Activated CD4-positive, alpha-beta memory T cell treated with anti-CD3 and anti-CD28 coated beads for 36 hours (primary cell): Measurements from ENCODE around the gene GAS2L1. TPM values are rescaled to one million over a fixed set of nuclear protein-coding genes. Genes with fewer than 3 reads are reported as not detected.
"Not testable (repeated sequence)": the region's sequence is repeated elsewhere in the genome, so short reads cannot be mapped to it uniquely, and the experiment has no call there.

ENCODE experiments used
- CTCF ChIA-PET: fragments of 350-600 bp; sonication (Branson Sonifier 250); formaldehyde crosslinking; loops from one replicate; lab custom pipeline; 2021; ENCODE audit warnings: antibody characterized with exemption, inconsistent platforms; lab: Charles Lee
- POLR2A ChIA-PET: fragments of 350-600 bp; sonication (Branson Sonifier 250); formaldehyde crosslinking; loops from one replicate; lab custom pipeline; 2021; ENCODE audit warnings: antibody characterized with exemption; lab: Charles Lee
- DNase-seq: peaks from one replicate; pipeline ENCODE4 v3.0.0-alpha.2; 2020
- H3K27ac Mint-ChIP-seq: one replicate; pipeline ENCODE4 v1.8.0; 2021; ENCODE audit warnings: mixed read lengths
- H3K27me3 Mint-ChIP-seq: one replicate; pipeline ENCODE4 v1.8.0; 2021; ENCODE audit warnings: mixed read lengths
- H3K36me3 Mint-ChIP-seq: one replicate; pipeline ENCODE4 v1.8.0; 2021; ENCODE audit warnings: mixed read lengths
- H3K4me1 Mint-ChIP-seq: one replicate; pipeline ENCODE4 v1.8.0; 2021; ENCODE audit warnings: low read depth, mixed read lengths
- H3K4me3 Mint-ChIP-seq: one replicate; pipeline ENCODE4 v1.8.0; 2021; ENCODE audit warnings: mild to moderate bottlenecking, mixed read lengths
- H3K9me3 Mint-ChIP-seq: one replicate; pipeline ENCODE4 v1.8.0; 2021; ENCODE audit warnings: mixed read lengths
- intact Hi-C: fragments of 100-400 bp; cut with micrococcal nuclease; formaldehyde crosslinking; loops from one replicate; pipeline ENCODE4 v1.15.1; 2023
- total RNA-seq, 2 experiments: library from RNA; stranded (reverse); gene quantifications; one replicate each; pipeline ENCODE4 v1.2.3, GENCODE V29; 2021

Gene GAS2L1
- total RNA-seq, 2 experiments from 2014 or later, result 1.3 to 1.4 TPM

DNA sequence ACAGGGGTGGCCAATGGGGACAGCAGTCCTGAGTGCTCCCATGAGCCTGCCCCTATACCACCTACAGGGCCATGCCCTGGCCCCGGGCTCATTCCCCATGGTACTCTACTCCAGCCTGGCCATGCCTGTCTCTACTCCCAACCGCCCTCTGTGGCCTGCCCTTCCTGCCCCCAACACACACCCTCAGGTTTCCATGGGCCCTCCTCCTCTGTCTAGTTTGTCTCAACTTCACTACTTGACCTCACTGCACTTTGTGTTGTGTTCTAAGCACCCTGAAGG is 35.3 kb downstream of the GAS2L1 start:
- intact Hi-C loops, result no loop called here
- H3K27ac Mint-ChIP-seq, result no peak overlapping the region

DNA sequence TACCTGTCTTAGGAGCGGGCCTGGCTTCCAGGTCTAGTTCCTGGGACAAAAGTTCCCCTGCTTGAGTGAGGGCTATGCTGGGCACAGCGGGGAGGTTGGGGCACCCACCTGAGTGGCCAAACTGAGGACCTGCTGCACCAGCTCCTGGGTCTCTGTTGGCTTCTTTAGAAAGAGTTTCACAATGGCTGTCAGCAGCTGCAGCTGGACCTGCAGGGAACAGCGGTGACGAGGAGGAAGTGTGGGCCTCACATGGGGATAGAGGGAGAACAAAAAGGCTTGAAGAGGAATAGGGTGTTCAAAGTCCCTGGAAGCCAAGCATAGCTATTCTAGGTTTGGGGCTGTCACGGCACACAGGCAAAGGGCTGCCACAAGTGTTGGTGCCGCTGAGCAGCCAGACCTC is 35.7 kb downstream of the GAS2L1 start:
- no peaks in the 10 kb centered on the region for H3K27me3 Mint-ChIP-seq
- DNase-seq, result no peak
- intact Hi-C loops, result no loop called here
- no peak overlapping the region for H3K4me3 Mint-ChIP-seq
- no peaks in the 10 kb centered on the region for H3K9me3 Mint-ChIP-seq
- CTCF ChIA-PET, result no interaction called here
- H3K27ac Mint-ChIP-seq, result no peak overlapping the region
- peaks cover 40% of the 10 kb centered on the region for H3K36me3 Mint-ChIP-seq
- POLR2A ChIA-PET, result no interaction called here
- no peaks in the 10 kb centered on the region for H3K4me1 Mint-ChIP-seq

More for the DNA sequence above, 35.3 kb downstream of the GAS2L1 start:
- CTCF ChIA-PET, result no interaction called here
- Mint-ChIP-seq H3K36me3 (peaks cover 38% of the 10 kb centered on the region), H3K27me3 (no peaks in the 10 kb centered on the region), H3K4me1 (no peaks in the 10 kb centered on the region), H3K4me3 (no peak overlapping the region), H3K9me3 (no peaks in the 10 kb centered on the region)
- no peak for DNase-seq
- POLR2A ChIA-PET, result no interaction called here

DNA sequence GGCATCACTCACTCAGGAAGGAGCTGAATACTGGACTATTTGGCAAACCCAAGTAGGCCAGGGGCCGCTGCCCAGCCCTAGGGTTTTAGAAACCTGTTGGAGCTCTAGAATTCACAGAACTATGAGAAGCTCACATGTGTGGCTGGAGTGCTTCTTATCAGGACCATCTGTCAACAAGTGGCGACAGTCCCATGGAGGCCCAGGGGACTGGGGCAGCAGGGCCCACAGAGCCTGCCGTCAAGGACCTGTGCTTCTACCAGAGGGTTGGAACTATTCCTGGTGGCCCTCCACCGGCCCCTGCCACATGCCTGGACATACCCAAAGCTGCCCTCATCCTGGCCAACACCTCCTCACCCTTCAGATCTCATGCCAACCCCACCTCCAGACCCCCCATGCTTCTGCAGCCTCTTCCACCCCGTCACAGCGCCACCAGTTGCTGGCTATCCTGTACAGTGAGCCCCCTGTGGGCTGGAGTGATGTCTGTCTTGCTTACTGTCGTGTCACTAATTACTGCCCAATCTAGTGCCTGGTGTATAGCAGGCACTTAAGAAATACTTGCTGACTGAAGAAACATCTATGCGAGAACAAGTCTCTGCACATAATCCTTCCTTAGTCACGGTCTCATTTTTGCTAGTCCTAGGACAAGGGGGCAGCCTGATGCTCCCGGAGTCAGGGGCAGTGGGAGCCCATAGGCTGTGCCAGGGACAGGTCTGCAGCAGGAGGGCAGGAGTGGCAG is 36.3 kb downstream of the GAS2L1 start:
- intact Hi-C loops, result no loop called here
- Mint-ChIP-seq H3K36me3 (peaks cover 45% of the 10 kb centered on the region), H3K27ac (no peak overlapping the region), H3K9me3 (no peaks in the 10 kb centered on the region), H3K27me3 (no peaks in the 10 kb centered on the region), H3K4me1 (no peaks in the 10 kb centered on the region), H3K4me3 (no peak overlapping the region)
- ChIA-PET CTCF (no interaction called here), POLR2A (no interaction called here)
- no peak for DNase-seq

DNA sequence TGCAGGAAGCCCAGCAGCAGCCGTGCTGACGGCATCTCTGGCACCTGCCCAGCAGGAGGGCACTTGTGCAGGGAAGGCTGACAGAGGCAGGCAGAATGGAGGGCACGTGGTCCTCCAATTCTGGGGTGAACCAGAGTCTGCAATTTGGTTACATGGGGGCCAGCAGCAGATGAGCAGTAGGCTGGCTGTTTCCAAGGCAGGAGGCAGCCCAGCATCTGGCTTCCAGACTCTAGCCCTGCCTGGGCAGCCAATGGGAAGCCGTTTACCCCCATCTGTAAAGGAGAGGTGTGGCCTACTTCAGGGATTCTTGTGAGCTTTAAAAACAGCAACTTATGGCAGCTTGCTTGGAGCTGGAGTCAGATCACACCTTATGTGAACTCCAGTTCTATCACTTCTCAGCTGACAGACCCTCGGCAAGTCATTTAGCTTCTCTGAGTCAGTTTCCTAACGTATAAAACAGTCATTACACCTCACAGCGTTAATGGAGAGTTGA is 36.9 kb downstream of the GAS2L1 start:
- Mint-ChIP-seq H3K36me3 (peaks cover 44% of the 10 kb centered on the region), H3K4me3 (no peak overlapping the region), H3K9me3 (no peaks in the 10 kb centered on the region), H3K4me1 (no peaks in the 10 kb centered on the region), H3K27me3 (no peaks in the 10 kb centered on the region), H3K27ac (no peak overlapping the region)
- intact Hi-C loops, result no loop called here
- CTCF ChIA-PET, result no interaction called here
- DNase-seq, result peak; percentile 20
- POLR2A ChIA-PET, result no interaction called here

DNA sequence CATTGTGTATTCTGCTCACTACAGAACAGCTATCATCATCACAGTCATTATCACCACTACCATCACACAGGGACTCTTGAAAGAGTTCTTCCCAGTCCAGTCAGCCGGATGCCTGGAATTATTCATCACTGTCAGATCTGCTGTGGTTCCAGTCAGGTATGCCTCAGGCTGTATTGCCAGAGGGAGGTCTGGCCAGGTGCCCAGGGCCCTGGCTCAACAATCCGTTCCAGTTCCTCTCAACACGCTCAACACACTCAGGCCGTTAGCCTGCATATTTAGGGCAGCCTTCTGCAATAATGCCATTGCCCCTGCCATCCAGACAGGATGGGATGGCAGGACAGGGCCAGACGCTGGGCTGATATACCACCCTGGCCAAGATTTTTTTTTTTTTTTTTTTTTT is 37.7 kb downstream of the GAS2L1 start:
- H3K4me1 Mint-ChIP-seq, result no peaks in the 10 kb centered on the region
- ChIA-PET CTCF (no interaction called here), POLR2A (no interaction called here)
- no peaks in the 10 kb centered on the region for H3K27me3 Mint-ChIP-seq
- H3K27ac Mint-ChIP-seq, result no peak overlapping the region
- intact Hi-C loops, result no loop called here
- H3K9me3 Mint-ChIP-seq, result no peaks in the 10 kb centered on the region
- H3K36me3 Mint-ChIP-seq, result peaks cover 46% of the 10 kb centered on the region
- H3K4me3 Mint-ChIP-seq, result no peak overlapping the region
- no peak for DNase-seq

DNA sequence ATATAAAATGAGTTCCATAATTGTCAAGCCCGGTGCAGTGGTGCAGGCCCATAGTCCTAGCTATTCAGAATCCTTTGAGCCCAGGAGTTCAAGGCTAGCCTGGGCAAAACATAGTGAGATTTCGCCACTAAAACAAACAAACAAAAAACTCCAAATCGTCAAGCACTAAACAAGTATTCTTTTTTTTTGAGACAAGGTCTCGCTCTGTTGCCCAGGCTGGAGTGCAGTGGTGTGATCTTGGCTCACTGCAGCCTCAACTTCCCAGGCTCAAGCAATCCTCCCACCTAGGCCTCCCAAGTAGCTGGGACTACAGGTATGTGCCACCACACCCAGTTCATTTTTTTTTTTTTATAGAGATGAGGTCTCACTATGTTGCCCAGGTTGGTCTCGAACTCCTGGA is 38.4 kb downstream of the GAS2L1 start:
- intact Hi-C loops, POLR2A ChIA-PET, H3K9me3 Mint-ChIP-seq, H3K4me3 Mint-ChIP-seq, H3K4me1 Mint-ChIP-seq, H3K27ac Mint-ChIP-seq, DNase-seq, H3K27me3 Mint-ChIP-seq, CTCF ChIA-PET: not testable (repeated sequence)
- H3K36me3 Mint-ChIP-seq, result peaks cover 42% of the 10 kb centered on the region

DNA sequence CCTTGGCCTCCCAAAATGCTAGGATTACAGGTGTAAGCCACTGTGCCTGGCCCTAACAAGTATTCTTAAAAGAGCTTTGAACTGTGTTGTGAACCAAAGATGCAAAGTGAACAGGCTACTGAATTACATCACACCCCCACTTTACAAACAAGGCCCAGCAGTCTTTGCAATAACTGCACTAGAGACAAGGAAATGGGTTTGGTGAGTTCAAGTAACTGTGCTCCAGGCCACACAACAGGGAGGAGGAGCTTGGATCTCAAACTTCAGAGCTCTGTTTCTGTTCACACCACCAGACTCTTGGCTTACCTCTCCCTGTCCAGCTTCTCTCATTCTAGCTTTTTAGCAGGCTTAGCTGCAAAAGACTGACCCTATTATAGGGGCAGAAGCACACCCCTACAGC is 39.5 kb downstream of the GAS2L1 start:
- H3K4me1 Mint-ChIP-seq, result no peaks in the 10 kb centered on the region
- no peak overlapping the region for H3K27ac Mint-ChIP-seq
- CTCF ChIA-PET, result no interaction called here
- no peaks in the 10 kb centered on the region for H3K27me3 Mint-ChIP-seq
- POLR2A ChIA-PET, result no interaction called here
- H3K36me3 Mint-ChIP-seq, result peaks cover 45% of the 10 kb centered on the region
- no peak overlapping the region for H3K4me3 Mint-ChIP-seq
- no peaks in the 10 kb centered on the region for H3K9me3 Mint-ChIP-seq
- DNase-seq, result no peak
- intact Hi-C loops, result no loop called here

DNA sequence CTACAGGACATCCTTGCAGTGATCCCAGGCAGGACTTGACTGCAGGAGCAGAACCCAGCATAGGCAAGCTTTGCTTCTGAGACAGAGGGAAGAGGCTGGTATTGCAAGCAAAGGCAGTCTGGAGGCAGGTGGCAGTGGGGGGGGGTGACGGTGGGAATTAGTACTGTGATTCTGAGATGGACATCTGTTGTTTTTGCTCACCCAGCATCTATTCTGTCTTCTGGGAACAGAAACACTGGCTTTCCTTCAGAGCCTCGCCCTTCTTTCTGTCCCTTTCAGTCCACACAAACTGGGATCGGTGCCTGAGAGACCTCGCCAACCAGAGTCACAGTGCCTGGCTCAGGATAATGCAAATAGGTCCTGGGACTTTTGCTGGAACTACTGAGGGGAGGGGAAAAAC is 40.2 kb downstream of the GAS2L1 start:
- no peaks in the 10 kb centered on the region for H3K4me1 Mint-ChIP-seq

DNA sequence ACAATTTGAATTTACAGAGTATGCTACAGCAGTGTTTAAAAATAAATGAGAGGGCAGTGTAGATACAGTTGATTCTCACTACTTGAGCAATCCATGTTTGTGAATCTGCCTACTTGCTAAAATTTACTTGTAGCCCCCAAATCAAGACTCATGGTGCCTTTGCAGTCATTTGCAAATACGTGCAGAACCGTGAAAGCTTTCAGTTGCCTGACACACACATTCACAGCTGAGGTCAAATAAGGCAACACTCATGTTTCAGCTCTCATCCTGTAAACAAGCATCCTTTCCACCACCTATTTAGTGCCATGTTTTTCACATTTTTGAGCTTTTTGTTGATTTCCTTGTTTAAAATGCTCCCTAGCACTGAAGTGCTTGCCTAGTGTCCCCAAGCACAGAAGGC is 41.6 kb downstream of the GAS2L1 start:
- Mint-ChIP-seq H3K27ac (no peak overlapping the region), H3K4me3 (no peak overlapping the region), H3K36me3 (peaks cover 54% of the 10 kb centered on the region), H3K4me1 (no peaks in the 10 kb centered on the region), H3K9me3 (no peaks in the 10 kb centered on the region), H3K27me3 (no peaks in the 10 kb centered on the region)
- intact Hi-C loops, result no loop called here
- POLR2A ChIA-PET, result no interaction called here
- DNase-seq, result no peak
- CTCF ChIA-PET, result no interaction called here

More for the DNA sequence above, 40.2 kb downstream of the GAS2L1 start:
- Mint-ChIP-seq H3K27me3 (no peaks in the 10 kb centered on the region), H3K9me3 (no peaks in the 10 kb centered on the region), H3K36me3 (peaks cover 51% of the 10 kb centered on the region), H3K4me3 (no peak overlapping the region), H3K27ac (no peak overlapping the region)
- DNase-seq, result no peak
- ChIA-PET POLR2A (no interaction called here), CTCF (no interaction called here)
- intact Hi-C loops, result no loop called here

DNA sequence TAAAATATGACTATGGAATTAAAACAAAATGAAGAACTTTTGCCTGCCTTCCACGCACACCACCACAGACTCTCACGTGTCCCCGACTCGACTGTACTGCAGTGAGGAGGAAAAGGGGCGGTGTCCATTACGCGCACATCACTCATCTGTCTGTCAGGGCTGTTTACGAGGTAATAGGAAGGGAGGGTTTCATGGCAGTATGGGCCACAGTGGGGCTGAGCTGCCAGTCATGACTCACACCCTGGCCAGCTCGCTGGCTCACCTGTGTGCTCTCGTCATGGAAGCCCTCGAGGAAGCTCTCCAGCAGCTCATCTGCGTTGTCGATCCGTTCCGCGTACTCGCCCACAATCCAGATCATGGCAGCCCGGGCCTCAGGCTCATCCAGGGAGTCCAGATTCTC is 42.5 kb downstream of the GAS2L1 start:
- Mint-ChIP-seq H3K4me1 (no peaks in the 10 kb centered on the region), H3K27ac (no peak overlapping the region), H3K36me3 (peaks cover 56% of the 10 kb centered on the region), H3K4me3 (no peak overlapping the region), H3K27me3 (no peaks in the 10 kb centered on the region), H3K9me3 (no peaks in the 10 kb centered on the region)
- ChIA-PET POLR2A (no interaction called here), CTCF (no interaction called here)
- no peak for DNase-seq
- intact Hi-C loops, result no loop called here

DNA sequence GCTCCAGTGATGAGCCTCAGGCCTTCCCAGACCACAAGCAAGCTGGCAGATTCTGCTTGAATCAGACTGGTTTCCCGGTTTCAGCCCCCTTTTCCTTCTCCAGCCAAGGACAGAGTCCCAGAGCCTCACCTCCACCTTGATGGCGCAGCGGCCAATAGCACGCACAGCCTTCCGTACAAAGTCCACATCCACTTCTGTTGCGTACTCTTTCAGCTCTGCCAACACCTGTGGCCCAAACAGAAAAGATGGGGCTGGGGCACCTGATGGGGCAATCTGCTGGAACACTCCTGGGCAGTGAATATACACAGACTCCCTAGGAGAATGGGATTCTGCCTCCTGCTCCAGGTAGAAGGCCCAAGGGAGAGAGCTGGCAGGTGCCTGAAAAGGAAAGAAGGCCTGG is 44.6 kb downstream of the GAS2L1 start:
- Mint-ChIP-seq H3K9me3 (no peaks in the 10 kb centered on the region), H3K4me1 (no peaks in the 10 kb centered on the region), H3K4me3 (no peak overlapping the region), H3K27me3 (no peaks in the 10 kb centered on the region), H3K36me3 (peaks cover 61% of the 10 kb centered on the region), H3K27ac (no peak overlapping the region)
- CTCF ChIA-PET, result no interaction called here
- POLR2A ChIA-PET, result no interaction called here
- no peak for DNase-seq
- intact Hi-C loops, result no loop called here

DNA sequence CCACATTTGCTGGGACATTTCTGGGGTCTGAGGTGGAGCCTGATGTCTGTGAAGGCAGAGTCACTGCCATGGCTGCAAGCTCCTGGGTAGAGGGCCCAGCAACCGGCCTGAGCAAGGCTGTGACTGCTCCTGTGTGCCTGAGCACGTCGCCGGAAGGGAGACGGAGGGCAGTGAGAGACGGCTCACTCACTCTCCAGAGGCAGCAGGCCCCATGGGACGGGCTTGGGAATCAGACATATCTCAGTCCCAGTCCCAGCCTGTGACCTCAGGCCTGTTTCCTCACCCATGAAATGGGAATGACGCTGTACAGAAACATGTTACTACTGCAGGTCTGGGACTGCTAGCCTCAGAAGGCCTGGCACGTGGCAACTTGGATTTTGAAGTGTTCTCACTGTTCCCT is 45.4 kb downstream of the GAS2L1 start:
- Mint-ChIP-seq H3K4me1 (no peaks in the 10 kb centered on the region), H3K9me3 (no peaks in the 10 kb centered on the region), H3K27ac (no peak overlapping the region), H3K4me3 (no peak overlapping the region), H3K27me3 (no peaks in the 10 kb centered on the region), H3K36me3 (peaks cover 53% of the 10 kb centered on the region)
- ChIA-PET POLR2A (no interaction called here), CTCF (no interaction called here)
- intact Hi-C loops, result no loop called here
- DNase-seq, result no peak

DNA sequence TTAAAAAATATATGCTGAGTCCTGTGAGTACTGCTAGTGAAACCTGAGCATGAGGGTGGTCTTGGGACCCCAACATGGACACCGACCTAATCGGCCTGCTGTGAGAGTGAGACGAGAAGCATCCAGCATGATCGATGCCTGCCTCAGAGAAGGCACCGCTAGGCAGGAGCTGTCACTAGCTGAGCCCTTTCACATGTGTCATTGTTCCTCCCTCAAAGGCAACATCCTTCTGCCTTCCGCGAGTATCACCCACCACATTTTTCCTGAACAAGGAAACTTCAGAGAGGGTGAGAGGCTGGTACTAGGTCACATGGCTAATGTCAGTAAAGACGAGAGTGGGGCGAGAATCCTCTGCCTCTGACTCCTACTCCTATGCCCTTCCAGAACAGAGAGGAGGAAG is 46.3 kb downstream of the GAS2L1 start:
- no peak overlapping the region for H3K27ac Mint-ChIP-seq
- CTCF ChIA-PET, result no interaction called here
- H3K4me3 Mint-ChIP-seq, result no peak overlapping the region
- no peaks in the 10 kb centered on the region for H3K27me3 Mint-ChIP-seq
- POLR2A ChIA-PET, result no interaction called here
- no peaks in the 10 kb centered on the region for H3K9me3 Mint-ChIP-seq
- H3K4me1 Mint-ChIP-seq, result no peaks in the 10 kb centered on the region
- intact Hi-C loops, result no loop called here
- H3K36me3 Mint-ChIP-seq, result peaks cover 47% of the 10 kb centered on the region
- no peak for DNase-seq
